ENCODE measurements around the gene MDFI. TPM values are rescaled to one million over a fixed set of nuclear protein-coding genes. Genes with fewer than 3 reads are reported as not detected.

MDFI gene
- total RNA-seq, 1 experiment from 2014 or later = 0.36 TPM

- no peak for DNase-seq (ENCODE audit: low spot score)
Observed at GRCh38 chr6:41649596-41649995, 11.3 kb downstream of the MDFI start.

- no peak for DNase-seq (ENCODE audit: low spot score)
Observed at GRCh38 chr6:41650120-41650519, 11.9 kb downstream of the MDFI start.

- no peak for DNase-seq (ENCODE audit: low spot score)
Observed at GRCh38 chr6:41651246-41651961, 13.1 kb downstream of the MDFI start.

- DNase-seq (ENCODE audit: low spot score) = no peak
Observed at GRCh38 chr6:41651962-41652657, 13.8 kb downstream of the MDFI start.

- peak; percentile 70 for DNase-seq (ENCODE audit: low spot score)
Observed at GRCh38 chr6:41652866-41653652, 14.8 kb downstream of the MDFI start.

GRCh38 chr6:41653691-41654090 lies 15.4 kb downstream of the MDFI start:
- DNase-seq (ENCODE audit: low spot score) = no peak

GRCh38 chr6:41654151-41654697 lies 16.0 kb downstream of the MDFI start:
- no peak for DNase-seq (ENCODE audit: low spot score)

- no peak for DNase-seq (ENCODE audit: low spot score)
Observed at GRCh38 chr6:41654698-41655151, 16.5 kb downstream of the MDFI start.

GRCh38 chr6:41655176-41655575 lies 16.9 kb downstream of the MDFI start:
- no peak for DNase-seq (ENCODE audit: low spot score)

- no peak for DNase-seq (ENCODE audit: low spot score)
Observed at GRCh38 chr6:41655646-41656001, 17.4 kb downstream of the MDFI start.

- no peak for DNase-seq (ENCODE audit: low spot score)
Observed at GRCh38 chr6:41656002-41656691, 17.9 kb downstream of the MDFI start.

GRCh38 chr6:41657131-41658094 lies 19.1 kb downstream of the MDFI start:
- DNase-seq (ENCODE audit: low spot score) = no peak

GRCh38 chr6:41658636-41659035 lies 20.4 kb downstream of the MDFI start:
- no peak for DNase-seq (ENCODE audit: low spot score)

- DNase-seq (ENCODE audit: low spot score) = no peak
Observed at GRCh38 chr6:41659935-41660334, 21.7 kb downstream of the MDFI start.

- no peak for DNase-seq (ENCODE audit: low spot score)
Observed at GRCh38 chr6:41663568-41663967, 25.3 kb downstream of the MDFI start.

- no peak for DNase-seq (ENCODE audit: low spot score)
Observed at GRCh38 chr6:41664271-41664670, 26.0 kb downstream of the MDFI start.

GRCh38 chr6:41667195-41667594 lies 28.9 kb downstream of the MDFI start:
- no peak for DNase-seq (ENCODE audit: low spot score)

GRCh38 chr6:41668968-41669367 lies 30.7 kb downstream of the MDFI start:
- no peak for DNase-seq (ENCODE audit: low spot score)

- no peak for DNase-seq (ENCODE audit: low spot score)
Observed at GRCh38 chr6:41670703-41671360, 32.6 kb downstream of the MDFI start.

- no peak for DNase-seq (ENCODE audit: low spot score)
Observed at GRCh38 chr6:41671376-41671775, 33.1 kb downstream of the MDFI start.

Data from HT-29 (cell line).